IMR-90 (cell line): ENCODE data around the gene OTUD4.

Experiments
- CTCF ChIP-seq: conservative IDR thresholded peaks from 2 replicates; pipeline ENCODE4 v1.5.1; 2012; ENCODE audit warnings: mild to moderate bottlenecking, low read depth, low read length, improper control_type of control experiment
- MAFK ChIP-seq: IDR thresholded peaks from 2 replicates; pipeline ENCODE4 v1.6.1; 2012; ENCODE audit warnings: low read depth, low read length, improper control_type of control experiment
- MXI1 ChIP-seq: IDR thresholded peaks from 2 replicates; pipeline ENCODE4 v1.6.1; 2012; ENCODE audit warnings: low read depth, mild to moderate bottlenecking, low read length, moderate library complexity, borderline replicate concordance
- NFE2L2 ChIP-seq: fragments of 150-350 bp; IDR thresholded peaks from 2 replicates; pipeline ENCODE4 v1.6.1; 2016; ENCODE audit warnings: low read depth, mild to moderate bottlenecking, low read length
- POLR2A ChIP-seq: IDR thresholded peaks from 2 replicates; pipeline ENCODE4 v1.6.1; 2012; ENCODE audit warnings: mild to moderate bottlenecking, low read depth, low read length
- RAD21 ChIP-seq: IDR thresholded peaks from 2 replicates; pipeline ENCODE4 v1.6.1; 2012; ENCODE audit warnings: low read length, improper control_type of control experiment
- SMC3 ChIP-seq: fragments of 150-350 bp; IDR thresholded peaks from 2 replicates; pipeline ENCODE4 v1.6.1; 2016; ENCODE audit warnings: low read depth, mild to moderate bottlenecking, antibody characterized with exemption, low read length, moderate library complexity

DNA sequence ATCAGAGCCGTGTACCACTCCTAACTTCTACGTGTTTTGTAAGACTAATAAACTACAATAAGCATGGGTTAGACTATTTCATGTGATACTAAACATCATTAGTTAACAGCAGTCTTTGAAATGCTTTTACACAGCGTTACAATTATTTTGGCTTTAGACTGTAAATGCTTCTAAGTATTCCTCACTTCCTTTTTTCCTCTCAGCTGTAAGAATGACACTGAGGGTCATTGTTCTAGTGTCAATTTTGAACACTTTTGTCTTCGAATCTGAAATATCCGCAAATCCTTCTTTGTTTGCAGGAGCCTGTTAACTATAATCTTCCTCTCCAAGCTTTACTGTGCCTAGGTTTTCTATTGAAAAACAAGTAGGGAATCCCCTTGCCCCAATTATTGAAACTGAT is 80.7 kb downstream of the OTUD4 start:
- TF ChIP-seq CTCF (no peak), SMC3 (no peak), POLR2A (no peak), RAD21 (no peak), NFE2L2 (no peak), MAFK (no peak), MXI1 (no peak)
